ENCODE data around the gene SULT6B1.
A peak's percentile ranks its signal among the peaks of the same experiment; 100 is the strongest.
"Not testable (repeated sequence)": the region's sequence is repeated elsewhere in the genome, so short reads cannot be mapped to it uniquely, and the experiment has no call there.

Gene SULT6B1

GRCh38 chr2:37198681-37199065 lies 10.2 kb upstream of the SULT6B1 start:
- no peaks in the 10 kb centered on the region for H3K27me3 ChIP-seq (ENCODE audit: control insufficient read depth in 2 of 2, insufficient read depth in 2 of 2, low read length in 2 of 2)
- H3K36me3 ChIP-seq (ENCODE audit: control insufficient read depth in 2 of 2, insufficient read depth in 2 of 2, low read length in 2 of 2), result peaks cover 11 to 21% of the 10 kb centered on the region in 2 donors
- H3K27ac ChIP-seq (ENCODE audit: low read depth in 2 of 2, low read length in 2 of 2), result no peak overlapping the region
- H3K9ac ChIP-seq (ENCODE audit: low read depth in 1 of 2, low read length in 2 of 2), result no peak overlapping the region
- peaks cover 5 to 13% of the 10 kb centered on the region in 2 donors for H3K4me1 ChIP-seq (ENCODE audit: control insufficient read depth in 2 of 2, insufficient read depth in 2 of 2, low read length in 2 of 2)
- no peaks in the 10 kb centered on the region for H3K9me3 ChIP-seq (ENCODE audit: control insufficient read depth in 2 of 2, low read length in 2 of 2)
- H3K4me3 ChIP-seq (ENCODE audit: low read length in 2 of 2), result no peak overlapping the region

- H3K36me3 ChIP-seq (ENCODE audit: control insufficient read depth in 2 of 2, insufficient read depth in 2 of 2, low read length in 2 of 2), result peaks cover 5 to 9% of the 10 kb centered on the region in 2 donors
- H3K27ac ChIP-seq (ENCODE audit: low read depth in 2 of 2, low read length in 2 of 2), result peak within 1 kb of the TSS; percentile 88 to 91
- H3K4me3 ChIP-seq (ENCODE audit: low read length in 2 of 2), result peak within 1 kb of the TSS; percentile 84 to 98
- peaks cover 5 to 13% of the 10 kb centered on the region in 2 donors for H3K4me1 ChIP-seq (ENCODE audit: control insufficient read depth in 2 of 2, insufficient read depth in 2 of 2, low read length in 2 of 2)
- H3K9me3 ChIP-seq (ENCODE audit: control insufficient read depth in 2 of 2, low read length in 2 of 2), result no peaks in the 10 kb centered on the region
- H3K27me3 ChIP-seq (ENCODE audit: control insufficient read depth in 2 of 2, insufficient read depth in 2 of 2, low read length in 2 of 2), result no peaks in the 10 kb centered on the region
- H3K9ac ChIP-seq (ENCODE audit: low read depth in 1 of 2, low read length in 2 of 2), result peak within 1 kb of the TSS; percentile 85 to 87
Measured at GRCh38 chr2:37196320-37197195, 8.1 kb upstream of the SULT6B1 start, which contains the start of gene CEBPZOS. TSS of gene CEBPZOS (plus strand) at chr2:37196496. CDS start at chr2:37199705, 3,209 bp downstream.

- peak overlapping the region; percentile 88 to 91 for H3K27ac ChIP-seq (ENCODE audit: low read depth in 2 of 2, low read length in 2 of 2)
- H3K36me3 ChIP-seq (ENCODE audit: control insufficient read depth in 2 of 2, insufficient read depth in 2 of 2, low read length in 2 of 2); H3K27me3 ChIP-seq (ENCODE audit: control insufficient read depth in 2 of 2, insufficient read depth in 2 of 2, low read length in 2 of 2); H3K9me3 ChIP-seq (ENCODE audit: control insufficient read depth in 2 of 2, low read length in 2 of 2): not testable (repeated sequence)
- peak overlapping the region; percentile 84 to 98 for H3K4me3 ChIP-seq (ENCODE audit: low read length in 2 of 2)
- peak overlapping the region; percentile 85 to 87 for H3K9ac ChIP-seq (ENCODE audit: low read depth in 1 of 2, low read length in 2 of 2)
- H3K4me1 ChIP-seq (ENCODE audit: control insufficient read depth in 2 of 2, insufficient read depth in 2 of 2, low read length in 2 of 2), result peaks cover 5 to 13% of the 10 kb centered on the region in 2 donors
Measured at GRCh38 chr2:37195862-37196319, 7.4 kb upstream of the SULT6B1 start.

GRCh38 chr2:37192551-37192950 lies 4.1 kb upstream of the SULT6B1 start:
- Histone ChIP-seq H3K4me3 (ENCODE audit: low read length in 2 of 2) (no peak overlapping the region), H3K9me3 (ENCODE audit: control insufficient read depth in 2 of 2, low read length in 2 of 2) (no peaks in the 10 kb centered on the region), H3K9ac (ENCODE audit: low read depth in 1 of 2, low read length in 2 of 2) (no peak overlapping the region), H3K4me1 (ENCODE audit: control insufficient read depth in 2 of 2, insufficient read depth in 2 of 2, low read length in 2 of 2) (peaks cover 5 to 10% of the 10 kb centered on the region in 2 donors), H3K36me3 (ENCODE audit: control insufficient read depth in 2 of 2, insufficient read depth in 2 of 2, low read length in 2 of 2) (no peaks in the 10 kb centered on the region), H3K27me3 (ENCODE audit: control insufficient read depth in 2 of 2, insufficient read depth in 2 of 2, low read length in 2 of 2) (no peaks in the 10 kb centered on the region), H3K27ac (ENCODE audit: low read depth in 2 of 2, low read length in 2 of 2) (no peak overlapping the region)

GRCh38 chr2:37191747-37192146 lies 3.3 kb upstream of the SULT6B1 start:
- Histone ChIP-seq H3K4me1 (ENCODE audit: control insufficient read depth in 2 of 2, insufficient read depth in 2 of 2, low read length in 2 of 2) (peaks cover 0 to 3% of the 10 kb centered on the region in 2 donors), H3K27me3 (ENCODE audit: control insufficient read depth in 2 of 2, insufficient read depth in 2 of 2, low read length in 2 of 2) (no peaks in the 10 kb centered on the region), H3K27ac (ENCODE audit: low read depth in 2 of 2, low read length in 2 of 2) (no peak overlapping the region), H3K9ac (ENCODE audit: low read depth in 1 of 2, low read length in 2 of 2) (no peak overlapping the region), H3K4me3 (ENCODE audit: low read length in 2 of 2) (no peak overlapping the region), H3K9me3 (ENCODE audit: control insufficient read depth in 2 of 2, low read length in 2 of 2) (no peaks in the 10 kb centered on the region), H3K36me3 (ENCODE audit: control insufficient read depth in 2 of 2, insufficient read depth in 2 of 2, low read length in 2 of 2) (no peaks in the 10 kb centered on the region)

- no peak overlapping the region for H3K4me3 ChIP-seq (ENCODE audit: low read length in 2 of 2)
- H3K9me3 ChIP-seq (ENCODE audit: control insufficient read depth in 2 of 2, low read length in 2 of 2), result no peaks in the 10 kb centered on the region
- no peak overlapping the region for H3K27ac ChIP-seq (ENCODE audit: low read depth in 2 of 2, low read length in 2 of 2)
- no peak overlapping the region for H3K9ac ChIP-seq (ENCODE audit: low read depth in 1 of 2, low read length in 2 of 2)
- H3K4me1 ChIP-seq (ENCODE audit: control insufficient read depth in 2 of 2, insufficient read depth in 2 of 2, low read length in 2 of 2), result peaks cover 0 to 3% of the 10 kb centered on the region in 2 donors
- H3K27me3 ChIP-seq (ENCODE audit: control insufficient read depth in 2 of 2, insufficient read depth in 2 of 2, low read length in 2 of 2), result no peaks in the 10 kb centered on the region
- H3K36me3 ChIP-seq (ENCODE audit: control insufficient read depth in 2 of 2, insufficient read depth in 2 of 2, low read length in 2 of 2), result no peaks in the 10 kb centered on the region
Measured at GRCh38 chr2:37191253-37191652, 2.8 kb upstream of the SULT6B1 start.

GRCh38 chr2:37190290-37190689 lies 1.8 kb upstream of the SULT6B1 start:
- no peak overlapping the region for H3K9ac ChIP-seq (ENCODE audit: low read depth in 1 of 2, low read length in 2 of 2)
- H3K9me3 ChIP-seq (ENCODE audit: control insufficient read depth in 2 of 2, low read length in 2 of 2), result no peaks in the 10 kb centered on the region
- H3K27me3 ChIP-seq (ENCODE audit: control insufficient read depth in 2 of 2, insufficient read depth in 2 of 2, low read length in 2 of 2), result no peaks in the 10 kb centered on the region
- H3K27ac ChIP-seq (ENCODE audit: low read depth in 2 of 2, low read length in 2 of 2), result no peak overlapping the region
- H3K36me3 ChIP-seq (ENCODE audit: control insufficient read depth in 2 of 2, insufficient read depth in 2 of 2, low read length in 2 of 2), result no peaks in the 10 kb centered on the region
- H3K4me3 ChIP-seq (ENCODE audit: low read length in 2 of 2), result no peak overlapping the region
- H3K4me1 ChIP-seq (ENCODE audit: control insufficient read depth in 2 of 2, insufficient read depth in 2 of 2, low read length in 2 of 2), result no peaks in the 10 kb centered on the region

- H3K9me3 ChIP-seq (ENCODE audit: control insufficient read depth in 2 of 2, low read length in 2 of 2), result no peaks in the 10 kb centered on the region
- no peaks in the 10 kb centered on the region for H3K27me3 ChIP-seq (ENCODE audit: control insufficient read depth in 2 of 2, insufficient read depth in 2 of 2, low read length in 2 of 2)
- H3K36me3 ChIP-seq (ENCODE audit: control insufficient read depth in 2 of 2, insufficient read depth in 2 of 2, low read length in 2 of 2), result no peaks in the 10 kb centered on the region
- no peak overlapping the region for H3K27ac ChIP-seq (ENCODE audit: low read depth in 2 of 2, low read length in 2 of 2)
- no peak overlapping the region for H3K4me3 ChIP-seq (ENCODE audit: low read length in 2 of 2)
- no peaks in the 10 kb centered on the region for H3K4me1 ChIP-seq (ENCODE audit: control insufficient read depth in 2 of 2, insufficient read depth in 2 of 2, low read length in 2 of 2)
- no peak overlapping the region for H3K9ac ChIP-seq (ENCODE audit: low read depth in 1 of 2, low read length in 2 of 2)
Measured at GRCh38 chr2:37189452-37190153, 1.1 kb upstream of the SULT6B1 start.

- H3K9me3 ChIP-seq (ENCODE audit: control insufficient read depth in 2 of 2, low read length in 2 of 2), result no peaks in the 10 kb centered on the region
- no peaks in the 10 kb centered on the region for H3K4me1 ChIP-seq (ENCODE audit: control insufficient read depth in 2 of 2, insufficient read depth in 2 of 2, low read length in 2 of 2)
- H3K27me3 ChIP-seq (ENCODE audit: control insufficient read depth in 2 of 2, insufficient read depth in 2 of 2, low read length in 2 of 2), result no peaks in the 10 kb centered on the region
- H3K36me3 ChIP-seq (ENCODE audit: control insufficient read depth in 2 of 2, insufficient read depth in 2 of 2, low read length in 2 of 2), result no peaks in the 10 kb centered on the region
- no peak overlapping the region for H3K27ac ChIP-seq (ENCODE audit: low read depth in 2 of 2, low read length in 2 of 2)
- H3K4me3 ChIP-seq (ENCODE audit: low read length in 2 of 2), result no peak overlapping the region
- no peak overlapping the region for H3K9ac ChIP-seq (ENCODE audit: low read depth in 1 of 2, low read length in 2 of 2)
Measured at GRCh38 chr2:37181726-37182684, 6.5 kb downstream of the SULT6B1 start.
